Parathyroid adenoma (tissue), 2 donors: ENCODE measurements around the gene ABCC4.
A peak's percentile ranks its signal among the peaks of the same experiment; 100 is the strongest.

ENCODE experiments used
- H2AFZ ChIP-seq: fragments of 300-600 bp; sonication (generic); one replicate; pipeline ENCODE4 v1.7.0; 2017; ENCODE audit warnings: antibody characterized with exemption, mild to moderate bottlenecking
- H3K27ac ChIP-seq: fragments of 300-600 bp; sonication (generic); one replicate; pipeline ENCODE4 v1.7.0; 2017
- H3K27me3 ChIP-seq: fragments of 300-600 bp; sonication (generic); one replicate; pipeline ENCODE4 v1.7.0; 2017; ENCODE audit warnings: low read length; ENCODE audit not compliant: control insufficient read depth, insufficient read depth
- H3K36me3 ChIP-seq: fragments of 300-600 bp; sonication (generic); one replicate; pipeline ENCODE4 v1.7.0; 2017; ENCODE audit warnings: low read length; ENCODE audit not compliant: control insufficient read depth, insufficient read depth
- H3K4me1 ChIP-seq: fragments of 300-600 bp; sonication (generic); one replicate; pipeline ENCODE4 v1.7.0; 2017; ENCODE audit warnings: control low read depth
- H3K4me2 ChIP-seq: fragments of 300-600 bp; sonication (generic); one replicate; pipeline ENCODE4 v1.7.0; 2017; ENCODE audit warnings: low read length
- H3K4me3 ChIP-seq: fragments of 300-600 bp; sonication (generic); one replicate; pipeline ENCODE4 v1.7.0; 2017; ENCODE audit warnings: low read depth, low read length
- H3K79me2 ChIP-seq: fragments of 300-600 bp; sonication (generic); one replicate; pipeline ENCODE4 v1.7.0; 2017; ENCODE audit warnings: control low read depth
- H3K9ac ChIP-seq: fragments of 300-600 bp; sonication (generic); one replicate; pipeline ENCODE4 v1.7.0; 2017; ENCODE audit warnings: mild to moderate bottlenecking
- H3K9me3 ChIP-seq: fragments of 300-600 bp; sonication (generic); one replicate; pipeline ENCODE4 v1.7.0; 2017; ENCODE audit warnings: low read length; ENCODE audit not compliant: control insufficient read depth
- CTCF ChIP-seq: fragments of 300-600 bp; sonication (generic); IDR thresholded peaks from one replicate; pipeline ENCODE4 v1.7.0; 2017; ENCODE audit warnings: antibody characterized with exemption, mild to moderate bottlenecking
- donor health status: primary hyperparathyroidism.

ABCC4 gene

GRCh38 chr13:95298971-95299621, 2.2 kb downstream of the ABCC4 start:
- H3K4me3 ChIP-seq = no peak overlapping the region
- TF ChIP-seq CTCF = no peak
- H3K36me3 ChIP-seq = no peaks in the 10 kb centered on the region
- H3K27me3 ChIP-seq = no peaks in the 10 kb centered on the region
- peak overlapping the region; percentile 24 for H3K27ac ChIP-seq
- H3K9me3 ChIP-seq = no peaks in the 10 kb centered on the region
- peaks cover 4% of the 10 kb centered on the region for H3K79me2 ChIP-seq
- no peak overlapping the region for H3K9ac ChIP-seq
- H2AFZ ChIP-seq = no peak overlapping the region
- H3K4me1 ChIP-seq = no peaks in the 10 kb centered on the region
- no peak overlapping the region for H3K4me2 ChIP-seq

- peak overlapping the region; percentile 24 for H3K27ac ChIP-seq
- H3K4me2 ChIP-seq = no peak overlapping the region
- no peaks in the 10 kb centered on the region for H3K27me3 ChIP-seq
- no peak overlapping the region for H3K4me3 ChIP-seq
- no peak overlapping the region for H2AFZ ChIP-seq
- H3K4me1 ChIP-seq = no peaks in the 10 kb centered on the region
- no peak overlapping the region for H3K9ac ChIP-seq
- peaks cover 4% of the 10 kb centered on the region for H3K79me2 ChIP-seq
- no peaks in the 10 kb centered on the region for H3K9me3 ChIP-seq
- no peak for TF ChIP-seq CTCF
- H3K36me3 ChIP-seq = no peaks in the 10 kb centered on the region
Observed at GRCh38 chr13:95298169-95298965, 2.9 kb downstream of the ABCC4 start.

GRCh38 chr13:95296326-95296925, 4.8 kb downstream of the ABCC4 start:
- Histone ChIP-seq H2AFZ (no peak overlapping the region), H3K27ac (no peak overlapping the region), H3K9me3 (no peaks in the 10 kb centered on the region), H3K79me2 (peaks cover 6% of the 10 kb centered on the region), H3K4me1 (no peaks in the 10 kb centered on the region), H3K4me3 (no peak overlapping the region), H3K4me2 (no peak overlapping the region), H3K27me3 (no peaks in the 10 kb centered on the region), H3K9ac (no peak overlapping the region), H3K36me3 (no peaks in the 10 kb centered on the region)
- peak; percentile 66 for TF ChIP-seq CTCF

- Histone ChIP-seq H3K27me3 (no peaks in the 10 kb centered on the region), H3K27ac (no peak overlapping the region), H3K4me3 (no peak overlapping the region), H3K36me3 (no peaks in the 10 kb centered on the region), H3K9ac (no peak overlapping the region), H3K4me1 (no peaks in the 10 kb centered on the region), H3K4me2 (no peak overlapping the region), H3K9me3 (no peaks in the 10 kb centered on the region), H3K79me2 (peaks cover 11% of the 10 kb centered on the region), H2AFZ (no peak overlapping the region)
- TF ChIP-seq CTCF = no peak
Observed at GRCh38 chr13:95295026-95295425, 6.2 kb downstream of the ABCC4 start.
